H9 (cell line): Measurements from ENCODE around the gene SF3A1. TPM values are rescaled to one million over a fixed set of nuclear protein-coding genes. Genes with fewer than 3 reads are reported as not detected.

Source experiments
- DNase-seq: peaks from one replicate; pipeline ENCODE4 v3.0.0-alpha.2; 2017
- H2AFZ ChIP-seq: one replicate; pipeline ENCODE4 v1.6.1; 2013; ENCODE audit warnings: mild to moderate bottlenecking, low read length, control low read depth, moderate library complexity
- H2AK5ac ChIP-seq: 2 replicates; pipeline ENCODE4 v1.6.1; 2013; ENCODE audit warnings: low read length, control low read depth, mixed read lengths; ENCODE audit not compliant: insufficient read length
- H2BK120ac ChIP-seq: one replicate; pipeline ENCODE4 v1.6.1; 2013; ENCODE audit warnings: low read depth, mild to moderate bottlenecking, low read length, control low read depth, inconsistent platforms; ENCODE audit not compliant: poor library complexity, severe bottlenecking
- H2BK12ac ChIP-seq: 2 replicates; pipeline ENCODE4 v1.6.1; 2013; ENCODE audit warnings: low read length, control low read depth, mixed read lengths, low read depth; ENCODE audit not compliant: insufficient read length
- H2BK15ac ChIP-seq: 2 replicates; pipeline ENCODE4 v1.6.1; 2013; ENCODE audit warnings: low read depth, low read length, control low read depth
- H2BK20ac ChIP-seq: one replicate; pipeline ENCODE4 v1.6.1; 2013; ENCODE audit warnings: low read depth, mild to moderate bottlenecking, low read length, control low read depth, inconsistent platforms; ENCODE audit not compliant: poor library complexity, severe bottlenecking
- H2BK5ac ChIP-seq: 2 replicates; pipeline ENCODE4 v1.6.1; 2013; ENCODE audit warnings: low read length, control low read depth, mixed read lengths; ENCODE audit not compliant: insufficient read length
- H3K14ac ChIP-seq: 2 replicates; pipeline ENCODE4 v1.6.1; 2013; ENCODE audit warnings: low read length, control low read depth; ENCODE audit not compliant: insufficient read depth
- H3K18ac ChIP-seq: 2 replicates; pipeline ENCODE4 v1.6.1; 2013; ENCODE audit warnings: low read depth, mild to moderate bottlenecking, mixed read lengths, low read length, control low read depth; ENCODE audit not compliant: insufficient read length
- H3K23ac ChIP-seq: 2 replicates; pipeline ENCODE4 v1.6.1; 2013; ENCODE audit warnings: low read length, control low read depth, mixed read lengths, low read depth; ENCODE audit not compliant: insufficient read length
- H3K23me2 ChIP-seq: 2 replicates; pipeline ENCODE4 v1.6.1; 2013; ENCODE audit warnings: low read depth, mild to moderate bottlenecking, mixed read lengths, low read length, control low read depth; ENCODE audit not compliant: insufficient read length, poor library complexity, severe bottlenecking
- H3K27ac ChIP-seq: 2 replicates; pipeline ENCODE4 v1.5.1; 2013; ENCODE audit warnings: low read length, control low read depth, mixed read lengths, low read depth; ENCODE audit not compliant: insufficient read length
- H3K27me3 ChIP-seq: 2 replicates; pipeline ENCODE4 v1.6.1; 2013; ENCODE audit warnings: low read length, control low read depth, inconsistent platforms; ENCODE audit not compliant: insufficient read depth
- H3K4ac ChIP-seq: 2 replicates; pipeline ENCODE4 v1.6.1; 2013; ENCODE audit warnings: low read depth, mild to moderate bottlenecking, control low read depth, inconsistent platforms, low read length, moderate library complexity
- H3K4me1 ChIP-seq: 2 replicates; pipeline ENCODE4 v1.6.1; 2013; ENCODE audit warnings: low read length, control low read depth, inconsistent platforms; ENCODE audit not compliant: insufficient read depth
- H3K4me2 ChIP-seq: 2 replicates; pipeline ENCODE4 v1.6.1; 2013; ENCODE audit warnings: low read length, control low read depth, mixed read lengths; ENCODE audit not compliant: insufficient read length, insufficient read depth
- H3K56ac ChIP-seq: 2 replicates; pipeline ENCODE4 v1.6.1; 2013; ENCODE audit warnings: low read depth, mild to moderate bottlenecking, mixed read lengths, low read length, control low read depth; ENCODE audit not compliant: insufficient read length
- H3K79me1 ChIP-seq: 2 replicates; pipeline ENCODE4 v1.6.1; 2013; ENCODE audit warnings: low read depth, mild to moderate bottlenecking, moderate library complexity, low read length, control low read depth, inconsistent platforms; ENCODE audit not compliant: insufficient read depth, poor library complexity, severe bottlenecking
- H3K79me2 ChIP-seq: 2 replicates; pipeline ENCODE4 v1.6.1; 2013; ENCODE audit warnings: low read length, control low read depth, inconsistent platforms; ENCODE audit not compliant: insufficient read depth
- H3K9ac ChIP-seq: 2 replicates; pipeline ENCODE4 v1.6.1; 2013; ENCODE audit warnings: low read length, control low read depth, mixed read lengths; ENCODE audit not compliant: insufficient read length; ENCODE audit errors: extremely low read depth
- H3K9me3 ChIP-seq: one replicate; pipeline ENCODE4 v1.6.1; 2013; ENCODE audit warnings: low read depth, low read length, inconsistent platforms; ENCODE audit not compliant: control insufficient read depth
- H3T11ph ChIP-seq: one replicate; pipeline ENCODE4 v1.6.1; 2013; ENCODE audit warnings: mild to moderate bottlenecking, low read length, control low read depth, inconsistent platforms
- H4K20me1 ChIP-seq: one replicate; pipeline ENCODE4 v1.6.1; 2013; ENCODE audit not compliant: control insufficient read depth, insufficient read length, insufficient read depth
- H4K5ac ChIP-seq: 2 replicates; pipeline ENCODE4 v1.6.1; 2013; ENCODE audit warnings: low read depth, mild to moderate bottlenecking, mixed read lengths, low read length, control low read depth; ENCODE audit not compliant: insufficient read length
- H4K8ac ChIP-seq: replicated peaks from 2 replicates; pipeline ENCODE4 v1.6.1; 2013; ENCODE audit warnings: low read length, control low read depth, mixed read lengths, low read depth; ENCODE audit not compliant: insufficient read length
- H4K91ac ChIP-seq: 2 replicates; pipeline ENCODE4 v1.6.1; 2013; ENCODE audit warnings: low read depth, mild to moderate bottlenecking, moderate library complexity, mixed read lengths, low read length, control low read depth; ENCODE audit not compliant: insufficient read length
- H3K27ac Mint-ChIP-seq, 3 experiments: 2 replicates in 2 of 3; 3 replicates in 1 of 3; pipeline ENCODE4 v1.8.0; 2020 to 2021; ENCODE audit warnings: mixed read lengths in 3 of 3, mild to moderate bottlenecking in 1 of 3, moderate library complexity in 1 of 3
- H3K27me3 Mint-ChIP-seq: 2 replicates; pipeline ENCODE4 v1.8.0; 2021; ENCODE audit warnings: low read depth, mild to moderate bottlenecking, moderate library complexity, mixed read lengths
- H3K36me3 Mint-ChIP-seq, 3 experiments: 2 replicates in 2 of 3; 3 replicates in 1 of 3; pipeline ENCODE4 v1.8.0; 2020 to 2021; ENCODE audit warnings: low read depth in 3 of 3, mixed read lengths in 3 of 3; ENCODE audit not compliant: insufficient read depth in 1 of 3
- H3K4me1 Mint-ChIP-seq, 2 experiments: 2 replicates each; pipeline ENCODE4 v1.8.0; 2020; ENCODE audit warnings: mixed read lengths in 2 of 2
- H3K4me3 Mint-ChIP-seq, 2 experiments: 2 replicates in 1 of 2; 3 replicates in 1 of 2; pipeline ENCODE4 v1.8.0; 2020 to 2021; ENCODE audit warnings: mild to moderate bottlenecking in 2 of 2, mixed read lengths in 2 of 2, moderate library complexity in 1 of 2
- H3K9me3 Mint-ChIP-seq, 2 experiments: 2 replicates in 1 of 2; 3 replicates in 1 of 2; pipeline ENCODE4 v1.8.0; 2020; ENCODE audit warnings: mild to moderate bottlenecking in 2 of 2, mixed read lengths in 2 of 2, moderate library complexity in 1 of 2
- CTCF ChIP-seq: fragments of 200-600 bp; sonication (generic); conservative IDR thresholded peaks from 3 replicates; pipeline ENCODE4 v1.8.0; 2021; ENCODE audit warnings: antibody characterized with exemption, mild to moderate bottlenecking
- WGBS: extraction: QIAGEN DNeasy Blood & Tissue Kit; methylation state at CpG from one replicate; pipeline ENCODE4 v1.1.7; 2013; ENCODE audit warnings: missing lambda C conversion rate, low lambda C conversion rate, mixed read lengths; ENCODE audit not compliant: insufficient read length; ENCODE audit errors: extremely low coverage; 5-methylcytosine and 5-hydroxymethylcytosine counted together
- total RNA-seq: library from RNA; stranded (reverse); gene quantifications from 2 replicates; pipeline ENCODE4 v1.2.1, GENCODE V29; 2021

SF3A1 gene
- total RNA-seq, 1 experiment from 2014 or later = 225 TPM

GRCh38 chr22:30381264-30381663, 24.6 kb upstream of the SF3A1 start:
- Histone ChIP-seq H3K23ac (no peak overlapping the region), H3K9me3 (no peaks in the 10 kb centered on the region), H4K20me1 (no peaks in the 10 kb centered on the region), H3K27me3 (no peaks in the 10 kb centered on the region), H2BK12ac (no peak overlapping the region), H2BK5ac (no peak overlapping the region), H2BK15ac (no peak overlapping the region), H3K56ac (no peak overlapping the region), H2AFZ (no peak overlapping the region), H3K18ac (no peak overlapping the region), H4K5ac (no peak overlapping the region), H3K4me2 (no peak overlapping the region), H4K91ac (no peak overlapping the region), H3K79me1 (no peaks in the 10 kb centered on the region), H3K4me1 (no peaks in the 10 kb centered on the region), H3K23me2 (no peaks in the 10 kb centered on the region), H3K4ac (no peak overlapping the region), H4K8ac (no peak overlapping the region), H2BK20ac (no peak overlapping the region), H3K14ac (no peak overlapping the region), H3K79me2 (no peaks in the 10 kb centered on the region), H2BK120ac (no peak overlapping the region), H2AK5ac (no peak overlapping the region), H3K27ac (no peak overlapping the region), H3K9ac (no peak overlapping the region), H3T11ph (no peak overlapping the region)
- H3K4me1 Mint-ChIP-seq = peaks cover 2% of the 10 kb centered on the region in 2 experiments
- no CpG with 5 or more reads among the region's 12 CpGs for WGBS
- peaks cover 2 to 38% (median 33%) of the 10 kb centered on the region in 3 experiments; a peak in 6 of 7 replicates for H3K36me3 Mint-ChIP-seq
- peaks cover 2% of the 10 kb centered on the region; the same call in 1 of the 2 replicates for H3K27me3 Mint-ChIP-seq
- TF ChIP-seq CTCF = no peak
- no peak for DNase-seq
- no peaks in the 10 kb centered on the region for H3K9me3 Mint-ChIP-seq
- H3K4me3 Mint-ChIP-seq = no peak overlapping the region
- no peak overlapping the region for H3K27ac Mint-ChIP-seq
